GM18861 (cell line): Measurements from ENCODE around the gene TANC1.

Experiments
- ATAC-seq: cut with Tn5 transposase; IDR thresholded peaks from one replicate; pipeline ENCODE4 v1.9.1; 2021; ENCODE audit not compliant: unreplicated experiment

Gene TANC1

DNA sequence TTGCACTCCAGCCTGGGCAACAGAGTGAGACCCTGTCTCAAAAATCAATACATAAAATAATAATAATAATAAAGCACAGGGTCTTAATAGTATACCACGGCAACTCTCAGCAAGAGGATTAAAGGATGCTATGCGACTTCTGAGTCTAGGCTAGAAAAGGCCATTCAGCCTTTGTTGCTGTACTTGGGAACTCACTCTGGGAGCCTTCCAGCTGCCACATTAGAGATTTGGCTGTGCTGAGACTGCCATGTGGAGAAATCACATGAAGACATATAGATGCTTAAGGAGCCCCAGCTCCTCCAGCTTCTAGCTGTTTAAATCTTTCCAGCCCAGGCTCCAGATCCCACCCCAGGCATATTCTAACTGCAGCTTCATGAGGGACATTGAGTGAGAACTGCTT is 8.2 kb upstream of the TANC1 start:
- ATAC-seq: no peak

DNA sequence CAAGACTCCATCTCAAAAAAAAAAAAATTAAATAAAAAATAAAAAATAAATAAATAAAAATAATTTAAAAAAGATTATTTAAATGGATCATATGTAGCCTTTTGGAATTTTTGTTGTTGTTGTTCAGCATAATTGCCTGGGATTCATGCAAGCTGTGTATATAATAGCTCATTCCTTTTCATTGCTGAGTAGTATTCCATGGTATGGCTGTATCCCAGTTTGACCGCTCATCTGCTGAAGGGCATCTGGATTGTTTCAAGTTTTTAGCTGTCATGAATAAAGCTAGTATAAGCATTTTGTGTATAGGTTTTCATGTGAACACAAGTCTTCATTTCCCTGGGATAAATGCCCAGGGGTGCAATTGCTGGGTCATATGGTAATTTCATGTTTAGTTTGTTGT is 6.4 kb upstream of the TANC1 start:
- ATAC-seq: no peak

DNA sequence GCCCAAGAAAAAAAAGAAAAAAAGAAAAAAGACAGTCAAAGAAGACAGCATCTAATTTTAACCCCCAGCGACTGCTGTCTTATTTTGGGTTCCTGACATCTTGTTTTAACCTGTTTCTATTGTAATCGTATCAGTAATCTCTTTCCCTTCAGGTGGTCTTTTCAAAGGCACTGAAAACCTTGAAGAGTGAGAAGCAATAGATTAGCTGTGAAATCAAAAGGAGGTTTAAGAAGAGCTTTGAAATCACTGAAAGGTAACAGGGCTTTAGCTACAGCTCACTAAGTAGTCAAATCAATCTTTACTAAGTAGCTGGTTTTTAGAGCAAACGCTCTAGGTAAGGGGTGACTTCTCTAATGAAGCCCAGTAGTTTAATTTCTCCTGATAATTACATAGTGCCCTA is 5.4 kb upstream of the TANC1 start:
- ATAC-seq: no peak

DNA sequence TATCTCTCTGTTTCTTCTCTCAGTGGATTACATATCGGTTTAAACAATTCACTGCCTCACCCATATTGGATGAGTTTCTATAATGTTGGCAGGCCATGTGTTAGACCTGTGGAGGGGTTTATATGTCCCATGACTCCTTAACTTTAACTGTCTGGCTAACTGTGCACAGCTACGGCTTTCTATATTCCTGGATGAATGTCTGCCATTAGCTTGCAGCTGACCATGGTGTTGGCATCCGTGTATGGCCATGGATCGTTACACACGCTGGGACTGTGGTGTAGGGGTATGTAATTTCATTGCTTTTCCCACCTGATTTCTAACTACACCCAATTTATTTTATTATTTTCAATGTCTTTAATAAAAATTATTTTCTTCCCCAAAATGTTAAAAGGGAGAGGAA is 3.3 kb upstream of the TANC1 start:
- ATAC-seq: no peak

DNA sequence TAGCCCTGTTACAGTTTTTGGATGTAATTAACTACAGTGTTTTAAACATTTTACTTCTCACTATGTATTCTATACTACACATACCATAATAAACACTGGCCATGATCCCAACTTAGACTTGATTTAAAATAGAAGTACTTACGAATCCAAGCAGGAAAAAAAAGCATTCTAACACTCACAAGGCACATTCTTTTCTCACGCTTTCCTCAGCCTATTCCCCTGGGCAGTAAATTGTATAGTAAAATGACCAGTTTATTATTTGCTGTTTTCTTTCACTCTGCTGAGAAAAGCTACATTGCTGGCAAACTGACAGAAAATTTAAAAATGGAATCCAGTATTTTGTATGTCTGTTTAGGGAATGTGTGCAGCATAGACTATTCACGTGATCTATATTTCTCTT is 2.8 kb upstream of the TANC1 start:
- no peak for ATAC-seq

DNA sequence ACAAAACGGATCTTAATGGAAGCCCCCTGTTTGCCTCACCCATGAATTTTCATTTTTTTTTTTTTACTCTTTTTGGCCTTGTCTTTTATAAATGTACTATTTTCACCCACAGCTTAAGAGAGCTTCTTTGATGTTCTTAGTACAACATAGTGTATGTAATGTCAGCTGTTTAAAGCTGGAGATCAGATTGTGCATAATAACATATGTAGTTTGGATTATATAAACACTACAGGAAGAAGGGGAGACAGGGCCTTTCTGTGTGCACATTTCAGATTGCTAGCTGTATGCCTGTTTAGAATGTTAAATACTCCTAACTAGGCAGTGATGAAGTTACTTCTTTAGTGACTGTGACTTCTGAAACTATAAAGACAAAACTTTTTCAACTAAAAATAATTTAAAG is 2.1 kb upstream of the TANC1 start:
- ATAC-seq: no peak

DNA sequence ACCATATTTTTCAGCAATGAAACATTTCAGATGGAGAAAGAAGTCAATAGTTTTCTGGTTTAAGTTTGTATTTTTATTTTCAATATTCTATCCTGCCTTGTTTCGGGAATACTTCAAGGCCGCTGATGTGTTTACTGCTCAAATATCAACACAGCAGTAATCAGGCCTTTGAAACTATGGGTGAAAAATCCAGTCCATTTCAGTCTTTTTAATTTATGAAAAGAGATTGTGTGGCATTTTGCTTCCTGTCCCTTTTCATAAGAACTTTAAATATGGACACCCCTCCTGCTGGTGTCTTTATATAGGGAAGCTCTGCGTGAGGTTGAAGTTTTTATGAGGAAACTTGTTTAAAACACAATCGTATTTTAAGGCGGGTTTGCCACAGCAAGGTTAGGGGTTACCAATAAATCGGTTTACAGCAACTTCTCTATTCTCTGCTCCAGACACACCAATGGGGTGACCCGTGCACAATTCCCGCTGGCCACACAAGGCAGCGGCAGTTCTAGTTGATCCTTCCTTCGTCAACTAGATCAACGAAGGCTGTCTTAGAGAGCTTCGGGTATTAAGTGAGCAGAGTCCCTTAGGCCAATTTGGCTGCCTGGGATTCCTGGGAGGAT is 1.2 kb upstream of the TANC1 start:
- ATAC-seq: no peak

DNA sequence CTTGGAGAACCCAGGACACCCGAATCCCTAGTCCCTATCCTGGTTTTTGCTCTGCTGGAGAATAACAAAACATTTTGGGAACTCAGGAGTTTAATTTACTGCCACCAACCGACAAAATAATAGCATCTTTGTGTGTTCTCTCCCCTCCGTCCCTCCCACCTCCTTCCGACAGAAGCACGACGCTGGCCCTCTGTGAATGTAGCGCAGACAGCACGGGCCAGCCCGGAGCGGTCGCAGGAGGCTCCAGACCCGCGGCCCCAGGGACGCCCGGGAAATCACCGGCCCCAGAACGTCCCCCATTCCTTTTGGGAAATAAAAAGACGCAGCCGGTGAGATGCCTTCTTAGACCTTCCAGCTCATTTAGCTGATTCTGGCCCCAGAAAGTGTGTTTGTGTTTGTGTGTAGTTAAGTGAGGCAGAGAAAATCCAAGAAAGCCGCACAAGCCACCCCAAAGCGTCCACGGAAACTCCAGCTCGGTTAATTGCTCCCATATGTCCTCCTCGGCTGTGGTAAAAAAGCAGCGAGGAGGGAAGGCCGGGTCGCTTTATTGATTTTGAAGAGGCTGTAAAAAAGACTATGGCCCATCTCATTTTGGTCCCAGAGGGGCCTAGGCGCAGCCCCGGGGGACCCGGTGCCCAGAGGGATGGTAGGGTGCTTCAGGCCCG is 577 bp upstream of the TANC1 start:
- ATAC-seq: no peak

DNA sequence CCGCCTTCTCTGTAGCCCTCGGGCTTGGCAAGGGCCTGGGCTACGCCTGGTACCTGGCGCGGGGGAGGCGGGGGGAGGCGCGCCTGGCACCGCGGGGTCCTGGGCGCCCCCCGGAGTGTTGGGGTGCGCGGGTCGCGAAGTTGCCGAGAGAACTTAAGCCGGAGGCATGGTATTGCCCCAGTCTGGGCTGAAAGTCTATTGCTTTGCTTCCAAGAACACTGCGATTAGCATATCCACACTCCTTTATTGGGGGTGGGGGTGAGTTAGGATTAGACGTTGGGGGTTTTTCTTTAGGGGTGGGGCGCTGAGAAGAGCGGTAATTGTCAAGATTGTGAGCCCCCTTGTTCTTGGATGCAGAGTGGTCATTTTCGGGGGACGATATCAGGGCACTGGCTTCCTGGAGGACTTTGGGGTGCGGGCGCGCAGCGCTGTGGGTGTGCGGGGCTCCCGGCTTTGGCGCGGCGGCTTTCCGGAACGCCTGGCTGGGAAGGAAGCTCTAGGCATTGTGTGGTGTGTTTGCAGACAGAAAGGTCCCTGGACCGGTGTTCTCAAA is 798 bp downstream of the TANC1 start:
- ATAC-seq: no peak

DNA sequence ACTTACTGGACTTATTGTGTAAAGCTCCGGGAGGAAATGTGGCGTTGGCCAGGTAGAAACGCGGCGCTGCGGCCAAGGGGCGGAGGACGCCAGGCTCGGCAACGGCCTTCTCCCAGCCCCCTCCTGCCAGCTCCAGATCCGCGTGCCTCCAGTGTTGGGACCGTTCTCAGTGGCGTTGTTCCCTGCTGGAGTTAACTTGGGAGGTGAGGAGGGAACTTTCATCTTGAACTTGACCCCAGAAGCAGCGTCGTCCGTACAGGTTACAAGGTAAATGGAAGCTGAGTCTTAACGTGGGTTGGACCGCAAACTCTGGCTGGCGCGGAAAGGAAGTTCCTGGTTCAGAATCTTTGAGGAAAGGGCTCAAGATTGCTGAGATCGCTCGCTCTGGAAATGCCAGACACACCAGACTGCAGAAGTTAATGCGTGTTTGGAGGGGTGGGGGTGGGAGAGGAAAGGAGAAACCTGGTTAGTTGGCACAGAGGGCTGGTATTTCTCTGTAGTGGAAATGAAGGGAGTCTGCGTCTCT is 1.3 kb downstream of the TANC1 start:
- ATAC-seq: no peak

DNA sequence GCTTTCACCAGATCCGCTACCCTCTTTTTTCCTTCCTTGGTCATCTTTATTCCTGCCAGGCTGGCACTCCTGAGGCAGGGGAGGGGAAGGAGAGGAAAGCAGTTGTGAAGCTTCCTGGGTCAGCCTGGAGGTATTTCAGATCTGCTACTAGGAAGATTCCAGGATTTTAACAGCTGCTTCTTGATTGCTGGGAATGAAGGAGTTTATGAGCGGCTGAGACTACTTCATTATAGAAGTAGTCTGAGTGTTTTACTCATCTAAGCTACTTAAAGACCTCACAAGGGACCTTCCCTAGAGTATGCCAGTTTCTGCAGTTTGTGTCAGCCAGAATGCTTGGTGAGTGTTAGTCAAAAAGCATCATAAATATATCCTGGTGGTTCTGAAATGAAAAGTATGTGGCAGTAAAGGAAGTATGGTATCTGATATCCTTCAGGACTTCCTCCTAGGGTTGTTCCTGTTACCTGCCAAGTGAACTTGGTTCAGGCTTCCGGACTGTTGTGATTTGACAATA is 1.9 kb downstream of the TANC1 start:
- ATAC-seq: no peak

DNA sequence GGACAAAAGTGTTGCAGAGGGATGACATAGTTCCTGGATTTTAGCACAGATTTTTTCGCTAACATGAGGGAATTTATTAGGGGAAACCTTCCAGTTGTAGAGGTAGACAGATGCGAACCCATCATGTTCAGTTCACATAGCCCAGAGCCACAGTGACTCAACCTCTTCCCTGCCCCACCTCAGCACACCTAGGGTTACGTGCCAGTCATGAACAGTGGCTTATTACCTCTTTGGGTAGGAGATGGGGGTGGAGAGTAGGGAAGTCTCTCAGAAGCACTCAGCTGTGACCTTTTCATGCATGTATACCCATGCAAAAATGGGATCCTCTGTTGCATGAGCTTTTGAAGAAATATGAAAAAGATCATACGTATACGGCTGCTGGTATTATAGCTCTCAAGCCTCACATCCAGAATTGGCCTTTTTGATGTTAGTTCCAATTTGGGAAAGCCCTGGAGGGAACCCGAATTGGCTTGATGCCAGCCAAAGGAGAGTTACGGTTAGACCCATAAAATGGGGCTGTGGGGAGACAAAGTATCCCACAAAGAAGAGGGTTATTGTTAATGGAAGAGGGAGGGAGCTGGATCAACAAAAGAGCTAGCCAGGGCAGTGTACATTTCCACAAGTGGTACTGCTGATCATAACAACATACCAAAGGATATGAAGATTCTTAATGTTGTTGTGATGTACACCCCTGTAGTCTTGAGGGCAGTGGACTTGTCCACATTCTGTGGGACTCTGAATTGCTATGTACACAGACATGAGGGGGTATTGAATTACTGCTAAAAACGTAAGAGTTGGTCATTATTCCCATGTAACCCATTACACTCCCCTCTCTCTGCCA is 4.9 kb downstream of the TANC1 start:
- ATAC-seq: no peak

DNA sequence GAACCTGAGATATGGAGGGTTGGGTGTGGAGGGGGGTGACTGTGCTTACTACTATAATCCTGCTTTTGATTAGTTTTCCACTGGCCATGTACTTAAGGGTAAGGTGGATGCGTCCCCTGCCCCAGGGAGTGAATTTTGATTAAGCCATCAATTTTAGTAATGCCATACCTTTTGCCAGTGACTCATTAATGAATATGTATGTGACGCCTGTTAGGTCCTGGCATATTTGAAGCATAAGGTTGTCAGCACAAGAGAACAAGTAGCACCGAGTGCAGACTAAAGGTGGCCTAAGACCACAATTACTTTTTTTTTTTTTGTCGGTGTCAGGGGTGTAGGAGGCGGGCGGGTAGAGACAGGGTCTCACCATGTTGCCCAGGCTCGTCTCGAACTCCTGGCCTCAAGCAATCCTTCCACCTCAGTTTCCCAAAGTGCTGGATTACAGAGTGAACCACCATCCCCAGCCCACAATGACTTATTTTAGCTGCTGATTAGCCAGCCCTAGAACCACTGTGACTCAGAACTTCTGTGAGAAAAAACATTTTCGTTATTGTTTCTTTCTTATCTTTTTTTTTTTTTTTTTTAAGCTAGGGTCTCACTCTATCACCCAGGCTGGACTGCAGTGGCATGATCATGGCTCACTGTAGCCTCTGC is 7.0 kb downstream of the TANC1 start:
- ATAC-seq: no peak

DNA sequence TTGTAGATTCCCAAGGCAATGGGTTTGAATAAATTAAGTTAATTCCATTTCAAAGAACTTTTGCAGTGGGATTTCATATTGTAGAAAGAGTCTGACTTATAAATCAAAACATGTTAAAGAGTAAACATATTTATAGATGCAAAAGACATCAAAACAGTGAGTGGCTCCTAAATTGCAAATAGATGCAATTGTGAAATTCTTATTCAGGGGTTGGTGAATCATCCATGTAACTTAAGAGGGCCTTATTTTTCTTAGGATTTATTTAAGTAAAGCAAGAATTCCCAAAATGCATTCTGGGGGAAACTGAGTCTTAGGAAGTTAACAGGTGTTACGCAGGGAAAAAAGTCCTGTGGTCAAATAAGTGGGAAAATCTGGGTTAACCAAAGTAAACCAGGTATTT is 11.3 kb downstream of the TANC1 start:
- no peak for ATAC-seq

DNA sequence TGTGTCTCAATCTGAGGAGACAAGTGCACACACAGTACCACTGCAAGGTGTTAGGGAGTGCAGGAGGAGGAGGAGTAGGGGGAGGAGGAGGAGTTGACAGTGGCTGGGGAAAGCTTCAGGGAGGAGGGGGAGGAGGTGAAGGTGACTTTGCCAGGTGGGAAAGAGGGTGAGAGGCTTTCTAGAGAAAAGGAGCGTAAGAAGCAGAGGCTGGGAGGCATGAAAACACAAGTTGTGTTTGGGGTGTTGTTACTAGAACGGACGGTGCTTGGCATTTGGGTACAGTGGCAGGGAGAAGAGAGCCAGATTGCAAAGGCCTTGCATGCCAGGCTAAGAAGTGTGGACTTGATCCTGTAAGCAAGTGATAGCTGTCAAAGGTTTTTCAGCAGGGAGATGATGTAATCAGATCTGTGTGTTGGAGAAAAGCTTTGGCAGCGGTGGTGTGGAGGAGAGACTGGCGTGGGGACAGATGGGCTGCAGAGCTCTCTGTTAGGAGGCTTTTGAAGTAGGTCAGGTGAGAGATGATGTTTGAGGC is 16.2 kb downstream of the TANC1 start:
- no peak for ATAC-seq

DNA sequence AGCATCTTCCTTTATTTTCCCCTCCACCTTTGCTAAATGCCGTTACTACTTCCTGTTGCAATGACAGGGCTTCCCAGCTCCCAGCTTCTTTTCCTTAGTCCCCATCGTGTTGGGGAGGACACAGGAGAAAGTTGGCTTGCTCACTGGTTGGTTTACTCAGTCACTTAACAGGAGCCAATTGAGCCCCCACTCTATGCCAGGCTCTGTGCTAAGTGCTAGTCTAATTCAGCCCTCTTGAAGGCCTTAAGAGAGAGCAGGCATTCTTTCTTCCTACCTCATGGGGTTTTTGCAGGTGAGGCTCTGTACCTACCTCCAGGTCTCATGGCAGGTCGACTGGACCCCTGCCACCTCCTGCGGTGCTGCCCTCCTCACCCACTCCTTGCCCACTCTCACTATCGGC is 20.1 kb downstream of the TANC1 start:
- ATAC-seq: no peak

DNA sequence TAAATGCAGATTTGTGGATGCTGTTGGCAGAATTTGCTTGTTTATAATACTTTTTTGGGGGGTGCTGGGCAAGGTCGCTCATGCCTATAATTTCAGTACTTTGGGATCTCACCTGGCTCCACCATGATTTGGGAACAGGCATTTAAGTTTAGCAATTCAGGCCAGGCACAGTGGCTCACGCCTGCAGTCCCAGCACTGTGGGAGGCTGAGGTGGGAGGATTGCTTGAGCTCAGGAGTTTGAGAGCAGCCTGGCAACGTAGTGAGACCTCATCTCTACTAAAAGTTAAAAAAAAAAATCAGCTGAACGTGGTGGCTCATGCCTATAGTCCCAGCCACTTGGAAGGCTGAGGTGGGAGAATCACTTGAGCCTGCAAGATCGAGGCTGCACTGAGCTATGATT is 20.7 kb downstream of the TANC1 start:
- ATAC-seq: no peak

DNA sequence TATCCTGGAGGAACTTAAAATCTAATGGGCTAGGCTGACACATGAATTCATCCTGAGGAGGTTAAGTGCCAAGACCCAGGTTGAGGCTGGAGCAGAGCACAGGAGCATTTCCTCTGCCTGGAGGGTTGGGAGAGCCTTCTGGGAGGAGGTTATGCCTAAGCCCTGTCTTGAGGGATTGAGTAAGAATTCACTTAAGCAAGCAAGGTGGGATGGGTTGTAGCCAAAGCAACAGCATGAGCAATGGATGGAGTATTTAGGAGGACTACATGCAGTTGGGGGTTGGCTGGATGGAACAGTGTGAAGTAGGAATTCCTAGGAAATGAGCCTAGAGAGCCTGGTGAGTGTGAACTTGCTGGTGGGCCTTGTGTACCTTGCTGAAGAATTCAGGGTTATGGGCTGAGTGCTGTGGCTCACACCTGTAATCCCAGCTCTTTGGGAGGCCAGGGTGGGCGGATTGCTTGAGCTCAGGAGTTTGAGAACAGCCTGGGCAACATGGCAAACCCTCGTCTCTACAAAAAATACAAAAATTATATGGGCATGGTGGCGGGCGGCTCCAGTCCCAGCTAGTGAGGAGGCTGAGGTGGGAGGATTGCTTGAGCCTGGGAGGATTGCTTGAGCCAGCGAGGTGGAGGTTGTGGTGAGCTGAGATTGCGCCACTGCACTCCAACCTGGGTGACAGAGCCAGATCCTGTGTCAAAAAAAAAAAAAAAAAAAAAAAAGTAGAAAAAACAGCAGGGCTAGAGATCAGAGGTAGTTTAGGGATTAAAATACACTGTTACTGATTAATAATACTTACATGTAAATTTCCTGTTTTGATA is 22.2 kb downstream of the TANC1 start:
- no peak for ATAC-seq

DNA sequence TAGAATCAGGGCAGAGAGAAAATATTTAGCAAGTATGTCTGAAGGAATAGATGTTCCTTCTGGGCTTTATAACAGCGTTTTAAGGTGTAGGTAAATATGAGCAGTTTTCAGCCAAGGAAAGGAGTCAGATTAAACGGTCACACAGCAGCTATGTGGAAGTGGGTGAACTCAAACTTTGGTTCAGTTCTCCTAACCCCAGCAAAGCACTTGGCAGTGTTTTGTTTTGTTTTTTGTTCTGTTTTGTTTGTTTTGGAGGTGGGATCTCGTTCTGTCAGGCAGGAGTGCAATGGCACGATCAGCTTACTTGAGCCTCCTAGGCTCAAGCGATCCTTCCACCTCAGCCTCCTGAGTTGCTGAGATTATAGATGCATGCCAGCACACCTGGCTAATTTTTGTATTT is 24.6 kb downstream of the TANC1 start:
- ATAC-seq: no peak
